Stimulated activated CD8-positive, alpha-beta memory T cell treated with anti-CD3 and anti-CD28 coated beads, Interleukin-7, amount 100 ng/mL, for 1 hour (primary cell): ENCODE results near the gene RPS15.
"Not testable (repeated sequence)": the region's sequence is repeated elsewhere in the genome, so short reads cannot be mapped to it uniquely, and the experiment has no call there.

Experiments used
- DNase-seq, 2 donors: peaks; one replicate each; pipeline ENCODE4 v3.0.0-alpha.2; 2020; ENCODE audit warnings: low read depth in 2 of 2

The RPS15 gene

DNA sequence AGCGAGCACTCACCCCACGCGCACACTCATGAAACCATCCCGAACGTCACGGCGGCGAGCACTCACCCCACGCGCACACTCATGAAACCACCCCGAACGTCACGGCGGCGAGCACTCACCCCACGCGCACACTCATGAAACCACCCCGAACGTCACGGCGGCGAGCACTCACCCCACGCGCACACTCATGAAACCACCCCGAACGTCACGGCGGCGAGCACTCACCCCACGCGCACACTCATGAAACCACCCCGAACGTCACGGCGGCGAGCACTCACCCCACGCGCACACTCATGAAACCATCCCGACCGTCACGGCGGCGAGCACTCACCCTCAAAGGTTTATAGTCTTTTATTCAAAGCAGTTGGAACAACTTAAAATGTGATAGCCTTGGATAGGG lies 18.1 kb upstream of the RPS15 start:
- not testable (repeated sequence) for DNase-seq

DNA sequence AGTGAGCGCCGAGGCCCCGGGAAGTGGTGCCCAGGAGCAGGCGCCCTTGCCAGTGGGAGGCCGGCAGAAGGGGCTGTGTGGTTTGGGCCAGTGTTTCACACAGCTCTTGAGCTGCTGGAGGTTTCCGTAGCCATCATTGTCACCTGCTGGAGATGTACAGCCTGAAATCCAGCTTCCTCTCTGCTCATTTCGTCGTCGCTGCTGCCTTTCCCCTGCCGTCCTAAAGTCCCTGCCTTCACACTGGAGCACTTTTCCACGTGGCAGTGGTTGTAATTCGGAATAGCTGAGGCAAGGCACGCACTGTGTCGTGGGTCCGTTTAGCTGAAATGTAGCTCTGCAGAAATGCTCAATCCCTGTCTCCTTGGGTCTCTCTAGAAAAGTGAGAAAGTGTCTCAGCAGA lies 17.6 kb upstream of the RPS15 start:
- no peak for DNase-seq

DNA sequence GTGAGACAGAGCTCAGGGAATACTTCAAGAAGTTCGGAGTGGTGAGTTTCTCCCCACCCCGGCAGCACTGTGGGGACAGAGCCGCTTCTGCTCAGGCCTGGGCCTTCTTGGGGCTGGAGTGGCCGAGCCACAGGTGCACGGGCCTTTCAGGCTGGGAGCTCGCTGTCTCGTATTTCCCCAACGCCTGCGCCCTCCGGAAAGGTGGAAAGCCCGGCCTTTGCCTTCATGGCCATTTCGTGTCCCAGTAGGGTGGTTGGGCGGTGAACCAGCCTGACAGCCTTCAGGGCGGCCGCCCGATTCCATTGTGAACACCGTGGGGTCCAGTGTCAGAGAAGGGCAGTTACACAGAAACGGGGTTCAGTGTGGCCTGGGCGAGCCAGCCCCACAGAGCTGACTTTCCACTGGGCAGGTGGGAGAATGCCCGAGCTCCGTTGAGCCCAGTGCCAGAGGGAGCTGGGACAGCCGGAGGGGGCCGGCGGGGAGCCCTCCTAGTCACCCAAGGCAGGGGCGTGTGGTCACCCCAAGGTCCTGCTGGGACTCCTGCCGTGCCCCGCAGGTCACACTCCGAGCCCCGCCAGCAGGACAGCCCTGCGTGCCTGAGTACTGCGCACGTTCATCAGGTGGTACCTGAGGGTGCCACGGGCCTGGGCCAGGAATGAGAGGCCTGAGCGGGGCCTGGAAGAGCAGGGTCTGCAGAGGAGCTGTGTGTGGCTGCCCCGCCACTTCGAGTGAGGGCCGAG lies 16.8 kb upstream of the RPS15 start:
- no peak for DNase-seq

DNA sequence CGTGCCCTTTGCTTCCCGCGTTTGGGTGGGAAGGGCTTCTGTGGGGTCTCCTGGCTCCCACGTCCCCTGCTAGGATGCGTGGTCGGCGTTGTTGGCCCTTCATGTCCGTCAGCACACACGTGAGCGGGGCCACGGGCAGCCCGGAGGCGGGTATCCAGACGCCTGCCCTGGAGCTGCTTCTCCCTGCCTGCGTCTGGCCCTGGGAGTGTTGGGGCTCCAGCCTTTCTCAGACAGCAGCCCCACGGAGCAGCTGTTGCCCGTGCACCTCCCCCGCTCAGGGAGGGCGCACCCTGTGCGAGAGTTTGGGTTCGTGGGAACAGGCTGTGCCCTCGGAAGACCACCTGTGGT lies 16.3 kb upstream of the RPS15 start:
- DNase-seq: no peak

DNA sequence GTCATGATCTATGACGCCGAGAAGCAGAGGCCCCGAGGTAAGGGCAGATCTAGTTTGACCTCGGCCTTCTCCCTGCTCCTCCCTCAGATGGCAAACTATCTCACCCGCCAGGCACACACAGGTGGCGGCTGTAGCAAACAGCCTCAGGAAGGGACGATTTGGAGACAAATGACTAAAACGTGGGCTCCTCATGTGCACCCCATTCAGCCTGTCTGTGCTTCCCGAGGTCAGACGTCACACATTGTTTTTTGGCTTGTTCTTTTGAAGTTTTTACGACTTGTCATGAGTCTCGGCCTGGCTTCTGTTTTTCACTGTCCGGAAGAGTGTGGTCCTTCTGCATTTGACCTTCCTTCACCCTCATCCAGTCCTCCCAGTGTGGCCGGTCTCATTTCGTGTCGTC lies 15.8 kb upstream of the RPS15 start:
- DNase-seq: no peak

DNA sequence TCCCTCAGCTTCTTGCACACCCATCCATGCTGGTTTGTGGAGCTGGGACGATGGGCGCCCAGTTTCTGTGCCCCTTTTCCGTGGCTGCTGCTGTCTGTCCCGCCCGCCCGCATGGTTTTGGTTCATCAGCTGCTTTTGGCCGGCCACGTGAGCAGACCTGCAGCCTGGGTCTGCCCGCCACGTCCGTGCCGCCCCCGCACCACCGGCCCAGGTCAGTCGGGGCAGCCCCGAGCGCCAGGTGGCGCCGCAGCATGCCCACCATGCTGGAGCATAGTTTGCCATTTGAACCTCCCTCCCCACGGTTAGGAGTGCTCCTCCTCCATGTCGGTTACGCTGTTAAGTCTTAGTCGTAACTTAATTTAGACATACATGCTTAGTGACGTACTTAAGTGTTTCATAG lies 15.3 kb upstream of the RPS15 start:
- DNase-seq: no peak

DNA sequence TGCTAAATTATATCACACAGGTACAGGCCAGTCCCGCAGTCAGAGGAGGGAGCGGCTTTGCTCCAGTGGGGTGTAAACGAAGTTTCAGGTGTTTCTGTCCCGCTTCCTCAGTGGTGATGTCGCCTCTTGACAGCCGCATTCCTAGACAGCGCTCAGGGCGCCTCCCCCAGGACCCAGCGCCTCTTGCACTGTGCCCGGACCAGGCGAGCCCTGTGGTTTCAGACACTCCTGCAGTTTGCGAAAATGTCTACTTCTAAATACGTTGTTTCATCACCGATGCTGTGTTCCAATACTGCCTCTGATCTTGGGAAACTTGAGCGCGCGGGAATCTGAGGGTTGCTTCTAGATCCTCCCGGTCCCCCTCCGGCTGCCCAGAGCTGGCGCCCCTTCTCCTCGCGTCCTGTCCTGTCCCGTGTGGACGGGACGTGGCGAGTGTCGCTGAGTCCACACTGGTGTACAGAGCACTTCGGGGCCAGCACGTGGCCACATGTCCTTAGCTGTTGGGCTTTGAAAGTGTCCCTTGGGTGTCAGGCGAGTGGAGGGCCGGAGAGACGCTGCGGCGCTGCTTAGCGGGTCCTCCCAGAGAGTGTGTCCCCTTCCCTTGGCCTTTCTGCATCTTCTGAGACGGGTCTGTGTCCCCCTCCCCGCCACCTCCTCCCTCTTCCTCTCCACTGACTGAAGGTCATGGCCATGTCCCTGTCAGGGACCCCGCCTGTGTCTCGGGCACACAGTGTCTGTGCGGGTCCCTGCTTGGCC lies 14.6 kb upstream of the RPS15 start:
- DNase-seq: no peak

DNA sequence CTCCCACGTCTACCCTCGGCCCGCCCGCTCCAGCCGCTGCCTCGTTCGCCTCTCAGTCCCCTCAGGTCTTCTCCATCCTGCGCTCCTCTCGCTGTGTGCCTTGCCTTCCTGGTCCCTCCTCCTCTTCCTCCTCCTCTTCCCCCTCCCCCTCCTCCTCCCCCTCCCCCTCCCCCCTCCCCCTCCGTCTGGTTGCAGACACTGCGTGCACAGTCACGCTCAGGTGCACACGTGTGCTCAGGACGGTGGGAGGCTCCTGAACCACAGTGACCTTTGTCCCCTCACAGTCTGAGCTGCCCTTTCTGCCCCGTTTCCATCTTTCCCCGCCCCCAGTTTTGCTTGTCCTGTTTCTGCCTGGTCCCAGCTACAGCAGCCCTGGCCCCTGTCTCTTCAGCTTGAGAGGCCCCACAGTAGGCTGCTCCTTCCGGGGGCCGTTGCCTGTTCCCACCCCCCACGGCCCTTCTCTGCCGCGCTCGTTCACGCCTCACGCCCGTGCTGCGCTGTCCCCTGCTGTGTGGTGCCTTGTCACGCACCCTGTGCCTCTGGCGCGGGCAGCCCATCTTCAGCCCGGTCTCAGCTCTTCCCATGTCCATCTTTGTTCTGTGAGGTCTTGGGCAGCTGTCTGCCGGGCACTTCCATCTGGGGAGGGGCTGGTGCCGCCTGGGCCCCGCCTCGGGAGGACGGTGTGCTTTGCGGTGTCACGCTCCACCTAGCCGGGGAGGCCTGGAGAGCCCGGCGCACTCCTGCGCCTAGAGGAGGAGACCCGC lies 13.8 kb upstream of the RPS15 start:
- DNase-seq: no peak

DNA sequence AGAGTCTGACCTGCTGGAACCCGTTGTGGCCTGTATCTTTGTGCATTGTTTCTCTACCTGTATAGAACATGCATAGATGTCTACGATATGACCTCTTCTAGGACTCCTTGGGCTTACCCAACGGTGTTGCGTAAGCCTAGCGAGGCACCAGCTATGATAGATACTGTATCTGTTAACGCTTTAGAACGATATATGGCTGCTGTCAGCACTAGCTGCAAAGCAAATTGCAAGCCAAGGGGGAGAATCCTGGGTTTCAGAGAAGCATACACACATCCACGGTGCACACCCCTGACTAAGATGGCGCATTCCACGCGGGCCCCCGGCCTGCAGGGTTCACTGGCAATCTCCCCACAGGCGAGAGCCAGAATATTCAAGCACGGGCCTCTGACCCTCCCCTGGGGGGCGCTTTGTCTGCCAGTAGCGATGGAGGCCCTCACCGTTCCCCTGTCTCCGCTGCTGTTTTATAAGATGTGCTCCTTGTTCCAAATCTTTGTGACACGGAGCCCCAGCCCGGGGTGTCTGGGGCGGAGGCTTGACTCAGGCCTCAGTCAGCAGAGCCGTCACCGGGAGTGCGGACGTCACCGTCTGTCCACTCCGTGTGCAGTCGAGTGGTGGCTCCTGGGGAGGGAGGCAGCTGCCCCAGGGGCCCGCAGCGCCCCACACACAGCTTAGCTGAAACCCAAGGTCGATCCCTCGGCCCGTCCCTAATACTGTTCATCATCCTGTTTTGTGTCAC lies 12.9 kb upstream of the RPS15 start:
- DNase-seq: no peak

DNA sequence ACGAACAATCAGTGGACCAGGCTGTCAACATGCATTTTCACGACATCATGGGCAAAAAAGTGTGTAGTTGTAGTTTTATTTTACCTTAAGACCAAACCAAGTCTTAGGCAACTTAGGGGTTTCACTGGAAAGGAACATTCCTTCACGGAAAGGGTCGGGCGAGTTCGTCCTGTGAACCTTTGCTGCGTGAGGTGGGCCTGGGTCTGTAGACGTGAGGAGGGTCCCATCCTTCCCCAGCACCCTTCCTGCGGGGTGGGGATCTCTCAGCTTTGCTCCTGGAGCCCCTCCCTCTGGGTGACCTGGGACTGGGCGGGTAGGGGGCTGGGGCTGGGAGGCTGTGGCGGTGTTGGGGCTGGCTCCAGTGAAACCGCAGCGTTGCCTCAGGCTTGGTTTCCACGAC lies 12.3 kb upstream of the RPS15 start:
- no peak for DNase-seq

DNA sequence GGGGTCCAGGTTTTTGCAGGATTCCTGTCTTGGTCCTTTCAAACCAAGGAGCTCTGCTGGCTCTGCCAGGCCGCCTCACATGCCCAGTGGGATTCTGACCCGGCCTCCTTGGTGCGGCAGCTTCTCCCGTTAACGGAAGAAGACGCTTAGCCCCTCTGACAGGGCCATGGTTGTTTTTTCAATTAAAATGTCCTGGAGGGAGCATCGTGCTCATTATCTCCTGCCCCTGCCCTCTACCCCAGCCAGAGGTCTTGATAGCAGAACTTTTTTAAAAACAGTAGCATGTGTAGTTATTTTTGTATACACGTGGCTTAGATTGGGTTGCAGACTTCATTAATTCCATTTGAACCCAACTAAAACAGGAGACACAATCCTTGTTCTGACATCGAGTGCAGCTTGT lies 11.5 kb upstream of the RPS15 start:
- no peak for DNase-seq

DNA sequence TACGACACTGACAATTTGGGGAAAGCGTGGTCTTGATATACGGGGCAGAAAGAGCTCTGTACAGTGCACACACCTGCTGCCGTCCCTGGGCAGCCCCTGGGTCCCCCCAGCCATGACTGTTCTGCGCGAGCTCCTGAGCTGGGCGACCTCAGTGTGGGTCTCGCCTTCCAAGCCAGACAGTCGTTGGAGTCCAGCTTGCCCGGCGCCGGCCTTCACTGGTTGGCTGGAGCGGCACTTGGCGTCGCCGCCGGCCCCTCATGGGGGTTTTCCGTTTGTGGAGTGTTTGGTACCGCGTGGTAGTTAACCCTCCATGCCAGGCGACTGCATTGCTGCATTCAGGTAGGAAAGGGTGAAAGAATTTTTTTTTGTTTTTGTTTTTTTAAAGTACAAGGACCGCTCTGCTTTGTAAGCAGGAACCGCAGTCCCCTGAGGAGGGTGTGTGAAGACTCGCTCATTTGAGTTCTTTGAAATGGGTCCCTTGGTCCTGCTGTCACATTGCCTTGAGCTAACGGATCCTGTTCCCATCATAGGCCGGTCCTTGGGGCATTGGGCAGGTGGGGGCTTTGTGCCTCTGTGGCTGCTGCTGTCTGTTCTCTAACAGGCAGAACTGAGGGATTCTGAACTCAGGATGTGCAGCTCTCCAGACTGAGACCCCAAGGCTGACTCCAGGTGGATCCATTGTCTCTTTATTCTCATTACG lies 10.8 kb upstream of the RPS15 start:
- no peak for DNase-seq

DNA sequence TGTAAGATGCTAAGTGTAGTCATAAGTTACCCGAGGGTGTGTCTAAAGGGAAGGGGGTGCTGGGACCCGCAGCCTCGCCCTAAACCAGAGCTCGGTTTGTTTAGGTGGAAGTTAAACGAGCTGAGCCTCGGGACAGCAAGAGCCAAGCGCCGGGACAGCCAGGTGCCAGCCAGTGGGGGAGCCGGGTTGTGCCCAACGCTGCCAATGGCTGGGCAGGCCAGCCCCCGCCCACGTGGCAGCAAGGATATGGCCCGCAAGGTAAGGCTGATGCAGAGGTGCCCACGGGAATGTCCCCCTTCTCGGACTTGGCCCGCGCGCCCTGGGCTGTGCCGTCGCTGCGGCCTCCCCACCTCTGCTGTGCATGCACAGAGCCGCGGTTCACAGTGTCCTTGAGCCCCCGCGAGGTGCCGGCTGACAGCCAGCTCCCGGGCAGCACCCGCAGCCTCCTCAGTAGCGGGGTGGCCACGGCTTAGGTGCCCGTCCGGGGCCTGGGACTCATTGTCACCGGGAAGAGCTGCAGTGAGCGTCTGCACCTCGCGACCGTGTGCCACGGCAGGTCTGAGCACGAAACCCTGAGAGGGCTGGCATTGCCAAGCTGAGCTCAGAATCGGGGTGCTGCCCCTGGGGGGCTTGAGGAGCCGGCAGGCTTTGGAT lies 9.3 kb upstream of the RPS15 start:
- DNase-seq: no peak

DNA sequence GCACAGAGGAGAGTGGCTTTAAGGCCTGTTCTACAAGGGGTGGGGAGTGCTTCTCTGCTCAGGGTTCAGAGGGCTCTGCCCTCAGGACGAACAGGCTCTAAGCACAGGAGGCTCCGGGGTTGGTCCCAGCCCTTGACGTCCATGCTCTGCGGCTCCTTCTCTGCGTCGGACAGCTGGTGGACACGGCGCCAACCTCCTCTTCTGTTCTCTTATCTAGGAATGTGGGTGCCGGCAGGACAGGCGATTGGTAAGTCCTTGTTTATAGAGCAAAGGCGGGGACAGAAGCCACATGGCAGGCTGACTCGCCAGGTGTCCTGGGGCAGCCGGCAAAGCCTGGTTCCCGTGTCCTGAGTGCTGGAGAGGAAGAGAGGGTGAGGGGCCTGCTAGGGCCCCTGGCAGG lies 8.4 kb upstream of the RPS15 start:
- no peak for DNase-seq

DNA sequence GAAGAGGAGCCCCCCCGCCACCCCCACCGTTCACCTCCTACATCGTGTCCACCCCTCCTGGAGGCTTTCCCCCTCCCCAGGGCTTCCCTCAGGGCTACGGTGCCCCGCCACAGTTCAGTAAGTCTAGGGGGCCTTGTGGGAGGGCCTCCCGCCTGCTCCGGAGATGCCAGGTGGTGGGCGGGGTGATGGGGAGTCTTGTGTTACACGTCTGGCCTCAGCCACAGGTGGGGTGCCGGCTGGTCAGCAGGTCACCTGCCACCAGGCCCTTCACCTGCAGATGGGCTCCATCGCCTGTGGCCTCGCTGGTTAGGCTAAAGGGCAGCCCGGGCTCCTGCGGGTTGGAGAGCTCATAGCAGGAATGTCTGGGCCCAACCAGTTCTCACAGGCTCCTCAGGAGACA lies 8.0 kb upstream of the RPS15 start:
- DNase-seq: no peak

DNA sequence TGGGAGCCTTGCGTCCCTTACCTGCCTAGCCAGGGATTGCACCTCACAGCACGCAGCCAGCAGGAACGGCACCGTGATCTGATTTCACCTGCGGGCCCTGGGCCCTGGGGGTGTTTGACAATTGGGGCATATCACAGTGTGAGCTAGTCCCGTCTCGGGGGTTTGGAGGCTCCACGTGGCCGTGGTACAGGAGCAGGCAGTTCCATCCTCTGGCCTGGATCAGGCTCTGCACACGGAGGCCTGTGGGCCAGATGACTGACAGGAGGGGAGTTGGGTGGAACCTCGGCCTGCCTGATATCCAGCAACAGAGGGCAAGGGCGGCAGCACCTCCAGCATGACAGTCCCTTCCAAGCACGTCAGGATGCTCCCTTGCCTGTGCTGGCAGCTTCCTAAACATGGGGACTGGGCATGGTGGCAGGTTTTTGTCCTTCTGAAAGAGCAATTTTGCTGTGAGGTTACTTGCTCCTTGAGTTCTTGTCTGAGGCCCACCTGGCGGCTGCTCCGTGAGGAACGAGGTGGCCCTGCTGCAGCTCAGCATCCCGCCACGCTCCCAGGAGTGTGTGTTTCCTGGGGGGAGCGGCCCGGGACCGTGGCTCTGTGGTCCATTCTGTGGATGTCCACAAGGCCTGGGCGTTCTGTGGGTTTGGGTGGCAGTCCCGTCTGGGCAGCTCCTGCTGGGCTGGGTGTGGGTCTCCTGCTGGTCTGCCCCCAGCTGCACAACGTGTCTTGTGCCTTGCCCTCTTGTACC lies 6.3 kb upstream of the RPS15 start:
- no peak for DNase-seq

DNA sequence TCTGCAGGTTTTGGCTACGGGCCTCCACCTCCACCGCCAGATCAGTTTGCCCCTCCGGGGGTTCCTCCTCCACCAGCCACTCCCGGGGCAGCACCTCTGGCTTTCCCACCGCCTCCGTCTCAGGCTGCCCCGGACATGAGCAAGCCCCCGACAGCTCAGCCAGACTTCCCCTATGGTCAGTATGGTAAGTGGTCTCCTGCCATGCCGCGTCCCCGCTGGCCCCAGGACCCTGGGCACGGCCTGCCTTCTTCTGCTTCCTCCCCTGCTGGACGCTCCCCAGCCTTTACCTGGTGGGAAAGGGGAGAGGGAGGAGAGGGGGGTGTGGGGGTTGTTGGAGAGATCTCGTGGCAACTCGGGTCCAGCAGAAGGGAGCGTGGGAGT lies 5.7 kb upstream of the RPS15 start:
- no peak for DNase-seq

DNA sequence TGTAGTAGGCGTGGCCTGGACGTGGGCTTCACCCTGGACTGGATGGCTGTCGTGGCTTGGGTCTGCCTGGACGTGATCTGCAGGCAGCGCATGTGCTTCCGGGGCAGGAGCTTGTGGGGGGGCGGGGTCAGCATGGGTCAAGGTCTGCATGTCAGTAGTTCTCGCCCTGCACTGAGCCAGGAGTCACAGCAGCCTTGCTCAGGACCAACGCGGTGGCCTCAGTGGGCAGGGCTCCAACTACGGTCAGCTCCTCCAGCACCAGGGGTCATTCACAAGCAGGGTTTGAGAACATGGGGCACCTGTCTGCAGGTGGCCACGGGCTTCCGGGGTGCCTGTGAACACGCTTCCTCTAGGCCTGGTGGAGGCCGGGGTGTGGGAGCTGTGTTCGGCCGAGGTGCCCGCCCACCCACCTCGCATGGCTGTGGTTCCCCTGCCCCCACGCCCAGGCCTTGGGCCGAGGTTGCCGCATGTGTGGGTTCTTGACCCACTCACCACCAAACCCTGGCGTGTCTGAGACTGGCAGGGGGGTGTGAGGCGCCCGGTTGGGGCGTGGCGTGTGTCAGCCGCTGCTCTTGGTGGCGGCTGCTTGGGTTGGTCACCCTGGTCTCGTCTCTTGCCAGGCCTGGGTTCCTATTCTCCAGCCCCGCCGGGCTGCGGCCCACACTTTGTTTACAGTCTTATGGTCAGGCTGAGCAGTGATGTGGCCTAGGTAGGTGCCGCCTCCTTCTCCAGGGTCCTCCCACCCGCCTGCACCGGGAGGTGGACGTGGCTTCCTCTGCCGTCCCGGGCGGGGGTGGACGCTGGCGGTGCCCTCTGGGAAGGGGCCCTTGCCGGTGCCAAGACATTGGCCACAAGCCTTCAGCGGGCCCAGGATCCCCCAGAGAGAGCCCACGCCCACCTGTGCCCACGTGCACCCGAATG lies 4.8 kb upstream of the RPS15 start:
- no peak for DNase-seq

DNA sequence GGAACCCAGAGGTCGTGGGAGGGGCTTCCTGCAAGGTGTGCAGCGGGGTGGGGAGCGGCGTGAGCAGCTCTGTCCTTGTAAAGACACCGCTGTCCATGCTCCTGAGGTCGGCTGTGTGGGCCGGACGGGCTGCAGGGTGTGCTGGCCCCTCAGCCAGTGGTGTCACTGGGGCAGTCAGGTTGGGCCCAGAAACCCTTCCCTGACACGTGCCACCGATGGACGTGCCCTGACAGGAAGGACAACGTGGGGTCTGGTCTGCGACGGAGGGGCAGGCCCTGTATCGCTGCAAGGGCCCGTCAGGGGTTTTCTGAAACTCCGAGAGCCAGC lies 4.2 kb upstream of the RPS15 start:
- DNase-seq: no peak
